ENCODE data around the gene PPM1K. TPM values are rescaled to one million over a fixed set of nuclear protein-coding genes. Genes with fewer than 3 reads are reported as not detected.

The PPM1K gene
- total and polyA plus RNA-seq, 2 experiments from 2014 or later = 9.1 to 12.0 TPM

- Mint-ChIP-seq H3K4me3 (no peak overlapping the region), H3K27ac (no peak overlapping the region), H3K9me3 (no peaks in the 10 kb centered on the region), H3K36me3 (ENCODE audit: low read depth) (no peaks in the 10 kb centered on the region), H3K27me3 (ENCODE audit: insufficient read depth, low read depth, poor library complexity) (peaks cover 6% of the 10 kb centered on the region), H3K4me1 (no peaks in the 10 kb centered on the region)
- H4K20me1 ChIP-seq (replicated peaks; ENCODE audit: insufficient read depth) = no peaks in the 10 kb centered on the region
- H2AFZ ChIP-seq = 0 out of 2 replicates have a peak overlapping the region, but pooled peaks have one; percentile 12
- no peaks in the 10 kb centered on the region for H3K79me2 ChIP-seq (replicated peaks; ENCODE audit: insufficient read depth)
- no peaks in the 10 kb centered on the region for H3K4me1 ChIP-seq (ENCODE audit: insufficient read depth)
- H3F3A ChIP-seq (replicated peaks; ENCODE audit: low read depth) = no peaks in the 10 kb centered on the region
- H3K27me3 ChIP-seq (ENCODE audit: insufficient read depth) = no peaks in the 10 kb centered on the region
- no peak overlapping the region for H3K27ac ChIP-seq (ENCODE audit: low read depth)
- no peak overlapping the region for H3K4me2 ChIP-seq
- ATAC-seq = no peak
- H3K9me2 ChIP-seq (ENCODE audit: insufficient read depth) = peaks cover 3% of the 10 kb centered on the region; the same call in 1 of the 2 replicates
- DNase-seq (ENCODE audit: low spot score) = no peak
- H3K4me3 ChIP-seq = no peak overlapping the region
- H3K36me3 ChIP-seq (ENCODE audit: insufficient read depth) = no peaks in the 10 kb centered on the region
- TF ChIP-seq EZH2 (IDR thresholded peaks at IDR 0.05; ENCODE audit: low read depth, unreplicated experiment) (no peak), ETS1 (IDR thresholded peaks at IDR 0.05) (no peak), CREB1 (CRISPR knock-in tag; IDR thresholded peaks at IDR 0.05; ENCODE audit: low read depth) (no peak), ZNF114 (CRISPR knock-in tag; IDR thresholded peaks at IDR 0.05) (no peak), NANOG (IDR thresholded peaks at IDR 0.05; ENCODE audit: borderline replicate concordance) (no peak), STAT1 (IDR thresholded peaks at IDR 0.05; ENCODE audit: unreplicated experiment) (no peak), POLR2AphosphoS5 (IDR thresholded peaks at IDR 0.05; ENCODE audit: low read depth) (no peak), ZNF331 (CRISPR knock-in tag; IDR thresholded peaks at IDR 0.05; ENCODE audit: low read depth) (no peak), CTCF (conservative IDR thresholded peaks at IDR 0.05; ENCODE audit: low read depth in 2 of 2) (no peak), REST (IDR thresholded peaks at IDR 0.05; ENCODE audit: unreplicated experiment) (no peak), JUNB (IDR thresholded peaks at IDR 0.05; ENCODE audit: unreplicated experiment) (no peak), EZH2phosphoT487 (IDR thresholded peaks at IDR 0.05; ENCODE audit: unreplicated experiment) (no peak), ZNF462 (CRISPR knock-in tag; IDR thresholded peaks at IDR 0.05) (no peak)
Measured at GRCh38 chr4:88297725-88298454, 13.5 kb upstream of the PPM1K start.

All from GM23338 (cell line).